Nephron progenitor cell (in vitro differentiated cells): ENCODE measurements around the gene PRKG1.
"Not testable (repeated sequence)": the region's sequence is repeated elsewhere in the genome, so short reads cannot be mapped to it uniquely, and the experiment has no call there.

ENCODE experiments used
- DNase-seq: peaks from one replicate; pipeline ENCODE4 v3.0.0; 2021
- H3K27ac Mint-ChIP-seq: 2 replicates; pipeline ENCODE4 v1.8.0; 2021; ENCODE audit warnings: mild to moderate bottlenecking, moderate library complexity, mixed read lengths
- H3K27me3 Mint-ChIP-seq: 2 replicates; pipeline ENCODE4 v1.8.0; 2021; ENCODE audit warnings: mild to moderate bottlenecking, low read depth, mixed read lengths; ENCODE audit not compliant: poor library complexity
- H3K36me3 Mint-ChIP-seq: 2 replicates; pipeline ENCODE4 v1.8.0; 2021; ENCODE audit warnings: low read depth, mixed read lengths
- H3K4me1 Mint-ChIP-seq: 2 replicates; pipeline ENCODE4 v1.8.0; 2021; ENCODE audit warnings: mixed read lengths
- H3K4me3 Mint-ChIP-seq: 2 replicates; pipeline ENCODE4 v1.8.0; 2021; ENCODE audit warnings: mild to moderate bottlenecking, moderate library complexity, mixed read lengths
- H3K9me3 Mint-ChIP-seq: 2 replicates; pipeline ENCODE4 v1.8.0; 2021; ENCODE audit warnings: mild to moderate bottlenecking, moderate library complexity, mixed read lengths
- CTCF ChIP-seq: fragments of 200-600 bp; sonication (generic); IDR thresholded peaks from 2 replicates; pipeline ENCODE4 v1.5.0; 2021; ENCODE audit warnings: antibody characterized with exemption

The PRKG1 gene

DNA sequence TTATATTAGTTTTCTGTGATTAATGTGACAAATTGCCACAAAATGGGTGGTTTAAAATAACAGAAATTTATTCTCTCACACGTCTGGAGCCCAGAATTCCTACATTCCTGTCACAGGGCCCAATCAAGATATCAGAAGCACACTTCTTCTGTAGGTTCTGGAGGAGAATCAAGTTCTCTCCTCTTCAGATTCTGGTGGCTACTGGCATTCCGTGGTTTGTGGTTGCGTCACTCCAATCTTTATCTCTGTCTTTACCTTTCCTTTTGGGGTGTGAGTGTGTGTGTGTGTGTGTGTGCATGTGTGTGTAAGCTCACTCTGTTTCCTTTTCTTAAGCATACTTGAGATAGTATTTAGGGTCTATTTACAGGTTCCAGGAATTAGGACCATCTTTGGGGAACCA is 1124.3 kb downstream of the PRKG1 start:
- H3K4me1 Mint-ChIP-seq, result peaks cover 8% of the 10 kb centered on the region
- H3K36me3 Mint-ChIP-seq, result peaks cover 6% of the 10 kb centered on the region
- H3K27me3 Mint-ChIP-seq, result peaks cover 3% of the 10 kb centered on the region
- no peak for DNase-seq
- H3K27ac Mint-ChIP-seq, result no peak overlapping the region
- no peak overlapping the region for H3K4me3 Mint-ChIP-seq
- H3K9me3 Mint-ChIP-seq, result peaks cover 27% of the 10 kb centered on the region
- TF ChIP-seq CTCF, result no peak

GRCh38 chr10:52204906-52205305 is 1130.6 kb downstream of the PRKG1 start:
- not testable (repeated sequence) for H3K4me3 Mint-ChIP-seq, DNase-seq, H3K27me3 Mint-ChIP-seq, H3K27ac Mint-ChIP-seq
- Mint-ChIP-seq H3K4me1 (peaks cover 15% of the 10 kb centered on the region), H3K9me3 (peaks cover 52% of the 10 kb centered on the region), H3K36me3 (peaks cover 21% of the 10 kb centered on the region)

DNA sequence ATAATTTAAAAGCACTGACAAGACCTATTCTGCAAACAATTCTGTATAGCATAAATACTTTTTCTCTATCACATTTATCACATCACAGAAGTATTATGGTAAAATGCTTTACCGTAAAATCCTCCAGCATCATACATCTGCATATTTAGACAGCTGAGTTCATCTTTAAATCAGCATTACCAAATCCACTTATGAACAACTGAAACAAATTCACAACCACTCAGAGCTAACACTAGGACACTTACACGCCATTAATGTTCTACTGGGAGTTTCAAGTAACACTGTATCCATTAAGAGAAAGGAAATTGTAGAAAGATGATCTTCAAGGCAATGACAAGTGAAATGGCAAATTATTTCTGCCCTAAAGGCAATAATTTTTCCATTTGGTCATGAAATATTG is 1134.1 kb downstream of the PRKG1 start:
- H3K27ac Mint-ChIP-seq, result no peak overlapping the region
- TF ChIP-seq CTCF, result no peak
- peaks cover 17% of the 10 kb centered on the region for H3K36me3 Mint-ChIP-seq
- H3K27me3 Mint-ChIP-seq, result no peaks in the 10 kb centered on the region
- H3K9me3 Mint-ChIP-seq, result peaks cover 27% of the 10 kb centered on the region
- H3K4me3 Mint-ChIP-seq, result no peak overlapping the region
- no peak for DNase-seq
- peaks cover 46% of the 10 kb centered on the region for H3K4me1 Mint-ChIP-seq

- Mint-ChIP-seq H3K4me1 (peaks cover 57% of the 10 kb centered on the region), H3K27me3 (no peaks in the 10 kb centered on the region), H3K9me3 (peaks cover 15% of the 10 kb centered on the region), H3K27ac (peak overlapping the region; percentile 53), H3K4me3 (no peak overlapping the region), H3K36me3 (peaks cover 13% of the 10 kb centered on the region)
- no peak for TF ChIP-seq CTCF
- DNase-seq, result no peak
These were observed 1135.9 kb downstream of the PRKG1 start for GRCh38 chr10:52210161-52210560.

GRCh38 chr10:52212062-52212461 is 1137.8 kb downstream of the PRKG1 start:
- peaks cover 72% of the 10 kb centered on the region for H3K4me1 Mint-ChIP-seq
- no peak for DNase-seq
- no peak for TF ChIP-seq CTCF
- H3K27me3 Mint-ChIP-seq, result no peaks in the 10 kb centered on the region
- peak overlapping the region; percentile 89 for H3K27ac Mint-ChIP-seq
- no peak overlapping the region for H3K4me3 Mint-ChIP-seq
- H3K9me3 Mint-ChIP-seq, result no peaks in the 10 kb centered on the region
- H3K36me3 Mint-ChIP-seq, result no peaks in the 10 kb centered on the region

- no peaks in the 10 kb centered on the region for H3K36me3 Mint-ChIP-seq
- no peaks in the 10 kb centered on the region for H3K27me3 Mint-ChIP-seq
- H3K4me3 Mint-ChIP-seq, result no peak overlapping the region
- H3K9me3 Mint-ChIP-seq, result no peaks in the 10 kb centered on the region
- TF ChIP-seq CTCF, result no peak
- peaks cover 79% of the 10 kb centered on the region for H3K4me1 Mint-ChIP-seq
- DNase-seq, result no peak
- H3K27ac Mint-ChIP-seq, result peak overlapping the region; percentile 93
These were observed 1138.5 kb downstream of the PRKG1 start for GRCh38 chr10:52212802-52213201.
